Progenitor cell of endocrine pancreas (in vitro differentiated cells): ENCODE measurements around the gene FBXW7. TPM values are rescaled to one million over a fixed set of nuclear protein-coding genes. Genes with fewer than 3 reads are reported as not detected.

Source experiments
- DNase-seq: peaks from one replicate; pipeline ENCODE4 v3.0.0; 2021; ENCODE audit warnings: low spot score; ENCODE audit not compliant: unreplicated experiment
- H3K27ac Mint-ChIP-seq: 2 replicates; pipeline ENCODE4 v1.8.0; 2021; ENCODE audit warnings: mild to moderate bottlenecking, moderate library complexity, mixed read lengths
- H3K27me3 Mint-ChIP-seq: 2 replicates; pipeline ENCODE4 v1.8.0; 2021; ENCODE audit warnings: mixed read lengths
- H3K36me3 Mint-ChIP-seq: 2 replicates; pipeline ENCODE4 v1.8.0; 2022; ENCODE audit warnings: mixed read lengths; ENCODE audit not compliant: insufficient read depth
- H3K4me1 Mint-ChIP-seq: 2 replicates; pipeline ENCODE4 v1.8.0; 2021; ENCODE audit warnings: low read depth, mixed read lengths
- H3K4me3 Mint-ChIP-seq: 2 replicates; pipeline ENCODE4 v1.8.0; 2021; ENCODE audit warnings: low read depth, mild to moderate bottlenecking, moderate library complexity, mixed read lengths
- H3K9me3 Mint-ChIP-seq: 2 replicates; pipeline ENCODE4 v1.8.0; 2021; ENCODE audit warnings: low read depth, mixed read lengths
- CTCF ChIP-seq: fragments of 200-600 bp; sonication (generic); IDR thresholded peaks from one replicate; pipeline ENCODE4 v1.5.0; 2021; ENCODE audit warnings: antibody characterized with exemption, mild to moderate bottlenecking; ENCODE audit not compliant: unreplicated experiment
- total RNA-seq: library from RNA; stranded (reverse); gene quantifications from 2 replicates; pipeline ENCODE4 v1.2.1, GENCODE V29; 2021

The FBXW7 gene
- total RNA-seq, 1 donor from 2014 or later = 52.1 TPM

DNA sequence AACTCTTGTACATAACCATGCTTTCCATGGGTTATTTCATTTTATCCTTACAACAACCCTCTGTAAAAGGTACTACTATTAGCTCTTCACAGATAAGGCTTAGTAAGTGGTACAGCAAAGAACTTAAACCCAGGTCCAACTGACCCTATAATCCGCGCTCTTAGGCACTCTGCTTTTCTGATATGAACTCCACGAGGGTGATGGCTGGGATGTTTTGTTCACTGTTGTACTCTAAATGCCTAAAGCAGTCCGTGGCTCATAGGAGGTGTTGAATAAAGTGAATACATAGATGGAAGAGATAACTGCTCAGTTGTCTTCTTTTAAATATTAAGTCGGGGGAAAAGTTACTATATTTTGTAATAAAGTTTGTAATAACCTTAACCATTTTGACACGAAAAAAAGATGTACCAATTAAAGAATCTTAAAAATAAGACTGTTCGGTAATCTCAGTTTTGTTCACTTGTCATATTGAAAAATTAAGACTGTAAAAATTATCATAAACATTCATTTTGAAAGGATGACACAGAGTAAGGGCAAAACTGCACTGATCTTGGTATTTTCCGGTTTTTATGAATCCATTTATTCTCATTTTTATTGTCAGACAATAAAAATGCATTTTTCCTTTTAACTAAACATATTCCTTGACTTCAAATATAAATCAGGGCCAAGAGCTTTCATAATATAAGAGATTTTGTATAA lies 166.5 kb downstream of the FBXW7 start:
- H3K36me3 Mint-ChIP-seq = peaks cover 10% of the 10 kb centered on the region
- H3K27me3 Mint-ChIP-seq = no peaks in the 10 kb centered on the region
- no peaks in the 10 kb centered on the region for H3K4me1 Mint-ChIP-seq
- no peak overlapping the region for H3K27ac Mint-ChIP-seq
- DNase-seq = no peak
- no peak for TF ChIP-seq CTCF
- H3K4me3 Mint-ChIP-seq = no peak overlapping the region
- H3K9me3 Mint-ChIP-seq = peaks cover 2% of the 10 kb centered on the region

- no peaks in the 10 kb centered on the region for H3K27me3 Mint-ChIP-seq
- no peak for TF ChIP-seq CTCF
- H3K9me3 Mint-ChIP-seq = peaks cover 2% of the 10 kb centered on the region
- no peaks in the 10 kb centered on the region for H3K4me1 Mint-ChIP-seq
- no peak for DNase-seq
- peak overlapping the region; percentile 16 for H3K27ac Mint-ChIP-seq
- peaks cover 10% of the 10 kb centered on the region for H3K36me3 Mint-ChIP-seq
- H3K4me3 Mint-ChIP-seq = no peak overlapping the region
These were observed 167.9 kb downstream of the FBXW7 start for GRCh38 chr4:152368001-152368400.

DNA sequence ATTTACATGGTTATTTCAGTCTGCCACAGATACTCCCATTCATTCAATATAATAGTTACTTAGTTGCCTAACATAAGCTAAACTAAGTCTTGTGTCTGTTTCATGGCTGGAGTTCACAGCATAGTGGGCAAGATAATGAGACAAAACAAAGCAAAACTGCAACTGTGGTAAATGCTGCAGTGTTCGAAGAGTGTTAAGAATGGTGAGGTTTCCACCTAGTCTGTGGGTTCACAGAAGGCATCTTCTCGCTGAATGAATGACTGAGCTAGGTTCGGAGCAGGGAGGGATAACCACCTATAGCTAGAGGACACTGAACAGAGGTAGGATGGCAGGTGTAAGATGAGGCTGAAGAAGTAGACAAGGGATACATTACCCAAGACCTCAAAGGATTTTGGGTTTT lies 171.0 kb downstream of the FBXW7 start:
- H3K27me3 Mint-ChIP-seq = no peaks in the 10 kb centered on the region
- no peak overlapping the region for H3K4me3 Mint-ChIP-seq
- no peak overlapping the region for H3K27ac Mint-ChIP-seq
- TF ChIP-seq CTCF = no peak
- peaks cover 10% of the 10 kb centered on the region for H3K36me3 Mint-ChIP-seq
- no peaks in the 10 kb centered on the region for H3K4me1 Mint-ChIP-seq
- peaks cover 2% of the 10 kb centered on the region for H3K9me3 Mint-ChIP-seq
- no peak for DNase-seq

- Mint-ChIP-seq H3K27ac (no peak overlapping the region), H3K9me3 (peaks cover 2% of the 10 kb centered on the region), H3K4me1 (no peaks in the 10 kb centered on the region), H3K36me3 (peaks cover 10% of the 10 kb centered on the region), H3K27me3 (no peaks in the 10 kb centered on the region), H3K4me3 (no peak overlapping the region)
- DNase-seq = no peak
- no peak for TF ChIP-seq CTCF
These were observed 171.5 kb downstream of the FBXW7 start for GRCh38 chr4:152364383-152364782.

DNA sequence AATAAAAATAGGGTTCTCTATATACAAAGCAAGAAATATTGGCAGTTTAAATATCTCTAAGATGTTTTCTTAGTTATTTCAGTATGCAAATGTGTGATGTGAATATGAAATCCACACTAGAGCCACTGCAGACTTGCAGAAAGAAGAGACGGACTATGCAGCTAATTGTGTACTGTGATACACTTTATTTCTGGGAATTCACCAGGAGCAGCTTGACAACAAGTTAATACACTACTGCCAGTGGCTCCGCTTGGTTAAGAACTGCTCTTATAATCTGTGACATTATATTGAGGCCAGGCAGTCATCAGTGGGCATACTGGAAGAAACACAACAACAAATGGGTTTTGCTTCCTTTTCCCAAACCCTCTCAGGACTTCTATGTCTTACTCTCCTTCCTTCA lies 172.0 kb downstream of the FBXW7 start:
- TF ChIP-seq CTCF = no peak
- no peak overlapping the region for H3K4me3 Mint-ChIP-seq
- no peak overlapping the region for H3K27ac Mint-ChIP-seq
- no peaks in the 10 kb centered on the region for H3K4me1 Mint-ChIP-seq
- H3K36me3 Mint-ChIP-seq = peaks cover 10% of the 10 kb centered on the region
- no peak for DNase-seq
- H3K27me3 Mint-ChIP-seq = no peaks in the 10 kb centered on the region
- peaks cover 2% of the 10 kb centered on the region for H3K9me3 Mint-ChIP-seq
